Endothelial cell (in vitro differentiated cells): ENCODE results near the gene TIMM10B. TPM values are rescaled to one million over a fixed set of nuclear protein-coding genes. Genes with fewer than 3 reads are reported as not detected.

Source experiments
- DNase-seq: peaks from one replicate; pipeline ENCODE4 v3.0.0; 2021; ENCODE audit warnings: low spot score
- H3K27ac Mint-ChIP-seq: one replicate; pipeline ENCODE4 v1.8.0; 2021; ENCODE audit warnings: mixed read lengths, inconsistent platforms; ENCODE audit not compliant: unreplicated experiment
- H3K27me3 Mint-ChIP-seq: one replicate; pipeline ENCODE4 v1.8.0; 2021; ENCODE audit warnings: mild to moderate bottlenecking, moderate library complexity, mixed read lengths, inconsistent platforms; ENCODE audit not compliant: unreplicated experiment
- H3K36me3 Mint-ChIP-seq: one replicate; pipeline ENCODE4 v1.8.0; 2021; ENCODE audit warnings: mild to moderate bottlenecking, low read depth, mixed read lengths, inconsistent platforms; ENCODE audit not compliant: unreplicated experiment
- H3K4me1 Mint-ChIP-seq: one replicate; pipeline ENCODE4 v1.8.0; 2021; ENCODE audit warnings: mild to moderate bottlenecking, mixed read lengths, inconsistent platforms; ENCODE audit not compliant: unreplicated experiment
- H3K4me3 Mint-ChIP-seq: one replicate; pipeline ENCODE4 v1.8.0; 2021; ENCODE audit warnings: mild to moderate bottlenecking, mixed read lengths, inconsistent platforms; ENCODE audit not compliant: unreplicated experiment
- H3K9me3 Mint-ChIP-seq: one replicate; pipeline ENCODE4 v1.8.0; 2021; ENCODE audit warnings: mixed read lengths, inconsistent platforms; ENCODE audit not compliant: unreplicated experiment
- CTCF ChIP-seq: fragments of 200-600 bp; sonication (generic); IDR thresholded peaks from one replicate; pipeline ENCODE4 v1.5.0; 2021; ENCODE audit warnings: antibody characterized with exemption; ENCODE audit not compliant: unreplicated experiment
- total RNA-seq: library from RNA; stranded (reverse); fragmentation: NEBNext Ultra II Directional; extraction: Animal tissue kit (Norgen Biotek cat#: 25700); gene quantifications from one replicate; pipeline ENCODE4 v1.2.1, GENCODE V29; 2021; ENCODE audit not compliant: unreplicated experiment

The TIMM10B gene
- total RNA-seq, 1 donor from 2014 or later: 42.2 TPM

DNA sequence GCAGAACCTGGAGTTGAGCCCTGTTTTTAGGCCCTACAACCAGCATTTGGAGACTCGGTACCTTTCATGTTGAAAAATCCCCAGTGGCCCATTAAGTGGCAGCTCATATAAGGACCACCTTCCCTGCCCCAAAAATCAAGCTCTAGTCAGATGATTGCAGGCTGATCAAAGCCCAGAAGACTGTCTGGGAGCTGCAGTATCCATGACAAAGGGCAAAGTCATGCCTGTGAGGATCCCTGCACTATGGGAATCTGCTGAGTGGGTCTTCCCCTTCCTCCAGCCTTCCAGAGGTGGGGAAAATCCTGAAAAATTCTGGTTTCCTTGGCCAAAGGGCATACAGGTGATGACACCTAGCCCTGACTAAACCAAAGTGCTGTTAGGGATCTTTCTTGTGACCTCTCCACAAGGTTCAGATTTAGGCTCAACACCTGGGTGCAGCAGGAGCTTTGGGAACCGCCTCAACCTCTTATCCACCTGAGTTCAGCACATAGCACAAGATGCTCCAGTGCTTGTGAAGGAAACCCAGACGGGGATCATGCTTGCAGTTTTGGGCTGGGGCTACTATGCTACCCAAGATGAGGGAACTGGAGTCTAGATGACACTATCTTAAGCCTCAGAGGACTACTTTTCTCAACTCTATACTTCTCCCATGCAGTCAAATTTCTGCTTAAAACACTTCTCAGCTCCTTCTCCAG is 6.3 kb upstream of the TIMM10B start:
- Mint-ChIP-seq H3K27ac (peak overlapping the region; percentile 98), H3K9me3 (no peaks in the 10 kb centered on the region)

GRCh38 chr11:6475936-6476335 is 5.4 kb upstream of the TIMM10B start:
- no peak for TF ChIP-seq CTCF
- H3K27ac Mint-ChIP-seq: peak overlapping the region; percentile 61
- peaks cover 3% of the 10 kb centered on the region for H3K36me3 Mint-ChIP-seq
- H3K27me3 Mint-ChIP-seq: peaks cover 16% of the 10 kb centered on the region
- no peak for DNase-seq
- H3K4me1 Mint-ChIP-seq: peaks cover 28% of the 10 kb centered on the region
- H3K9me3 Mint-ChIP-seq: no peaks in the 10 kb centered on the region
- H3K4me3 Mint-ChIP-seq: no peak overlapping the region

More for the DNA sequence above, 6.3 kb upstream of the TIMM10B start:
- peak overlapping the region; percentile 92 for H3K4me3 Mint-ChIP-seq
- DNase-seq: no peak
- TF ChIP-seq CTCF: no peak
- peaks cover 12% of the 10 kb centered on the region for H3K27me3 Mint-ChIP-seq
- H3K36me3 Mint-ChIP-seq: peaks cover 3% of the 10 kb centered on the region
- H3K4me1 Mint-ChIP-seq: peaks cover 20% of the 10 kb centered on the region

GRCh38 chr11:6476571-6476970 is 4.7 kb upstream of the TIMM10B start:
- Mint-ChIP-seq H3K4me3 (peak overlapping the region; percentile 42), H3K27ac (no peak overlapping the region)
- no peak for DNase-seq

DNA sequence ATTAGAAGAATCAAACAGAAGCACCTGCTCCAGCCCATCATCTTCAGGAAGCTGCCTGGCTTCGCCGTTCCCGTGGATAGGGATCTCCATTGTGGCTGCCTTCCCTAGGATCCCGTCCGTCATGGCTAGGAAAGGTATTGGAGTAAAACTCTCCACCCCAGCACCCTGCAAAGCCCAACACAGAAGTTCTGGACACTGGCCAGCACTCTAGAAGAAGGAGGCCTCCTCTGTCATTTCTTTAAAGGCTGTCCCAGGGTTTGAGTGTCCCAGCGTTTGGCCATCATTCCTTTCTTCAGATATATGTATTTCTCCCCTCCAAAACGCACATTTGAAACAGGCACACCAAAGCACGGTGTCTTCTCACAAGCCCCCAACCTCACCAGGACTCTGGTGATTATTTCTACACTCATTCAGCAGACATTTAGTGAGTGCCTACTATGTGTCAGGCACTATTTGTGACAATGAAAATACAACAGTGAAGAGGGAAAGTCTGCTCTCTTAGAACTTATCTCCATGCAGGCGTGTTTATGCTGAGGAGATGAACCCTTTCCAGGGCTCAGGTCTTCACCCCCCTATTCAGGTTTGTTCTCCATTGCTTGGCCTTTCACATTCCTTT is 894 bp upstream of the TIMM10B start:
- Mint-ChIP-seq H3K27me3 (peaks cover 8% of the 10 kb centered on the region), H3K4me1 (peaks cover 25% of the 10 kb centered on the region), H3K4me3 (peak overlapping the region; percentile 96), H3K36me3 (peaks cover 13% of the 10 kb centered on the region), H3K27ac (peak overlapping the region; percentile 98), H3K9me3 (no peaks in the 10 kb centered on the region)
- no peak for TF ChIP-seq CTCF
- no peak for DNase-seq

More at GRCh38 chr11:6476571-6476970, 4.7 kb upstream of the TIMM10B start:
- Mint-ChIP-seq H3K4me1 (peaks cover 30% of the 10 kb centered on the region), H3K36me3 (peaks cover 3% of the 10 kb centered on the region), H3K9me3 (no peaks in the 10 kb centered on the region), H3K27me3 (peaks cover 16% of the 10 kb centered on the region)
- TF ChIP-seq CTCF: no peak

- Mint-ChIP-seq H3K9me3 (no peaks in the 10 kb centered on the region), H3K27ac (peak overlapping the region; percentile 98), H3K36me3 (peaks cover 13% of the 10 kb centered on the region), H3K27me3 (peaks cover 6% of the 10 kb centered on the region), H3K4me1 (peaks cover 25% of the 10 kb centered on the region), H3K4me3 (peak overlapping the region; percentile 96)
- no peak for TF ChIP-seq CTCF
- peak; percentile 20 for DNase-seq
These were observed 599 bp downstream of the TIMM10B start for GRCh38 chr11:6481924-6482275.
